Gastroesophageal sphincter (tissue), 3 donors: ENCODE results near the gene PREB.

Experiments
- CTCF ChIP-seq, 4 experiments: fragments of 200-600 bp in 2 of 4; fragments of 450-650 bp in 2 of 4; sonication (generic) in 1 of 4; IDR thresholded peaks; one replicate each; pipeline ENCODE4 v1.5.1; 2017 to 2019; ENCODE audit warnings: antibody characterized with exemption in 4 of 4, mild to moderate bottlenecking in 2 of 4, moderate library complexity in 2 of 4
- EP300 ChIP-seq: sonication (generic); formaldehyde crosslinking; IDR thresholded peaks from one replicate; pipeline ENCODE4 v1.6.1; 2017; ENCODE audit warnings: antibody characterized with exemption, mild to moderate bottlenecking
- POLR2A ChIP-seq, 2 donors: fragments of 450-650 bp; IDR thresholded peaks; one replicate each; pipeline ENCODE4 v1.6.1; 2017; ENCODE audit warnings: antibody characterized with exemption in 2 of 2, mild to moderate bottlenecking in 2 of 2, moderate library complexity in 1 of 2

DNA sequence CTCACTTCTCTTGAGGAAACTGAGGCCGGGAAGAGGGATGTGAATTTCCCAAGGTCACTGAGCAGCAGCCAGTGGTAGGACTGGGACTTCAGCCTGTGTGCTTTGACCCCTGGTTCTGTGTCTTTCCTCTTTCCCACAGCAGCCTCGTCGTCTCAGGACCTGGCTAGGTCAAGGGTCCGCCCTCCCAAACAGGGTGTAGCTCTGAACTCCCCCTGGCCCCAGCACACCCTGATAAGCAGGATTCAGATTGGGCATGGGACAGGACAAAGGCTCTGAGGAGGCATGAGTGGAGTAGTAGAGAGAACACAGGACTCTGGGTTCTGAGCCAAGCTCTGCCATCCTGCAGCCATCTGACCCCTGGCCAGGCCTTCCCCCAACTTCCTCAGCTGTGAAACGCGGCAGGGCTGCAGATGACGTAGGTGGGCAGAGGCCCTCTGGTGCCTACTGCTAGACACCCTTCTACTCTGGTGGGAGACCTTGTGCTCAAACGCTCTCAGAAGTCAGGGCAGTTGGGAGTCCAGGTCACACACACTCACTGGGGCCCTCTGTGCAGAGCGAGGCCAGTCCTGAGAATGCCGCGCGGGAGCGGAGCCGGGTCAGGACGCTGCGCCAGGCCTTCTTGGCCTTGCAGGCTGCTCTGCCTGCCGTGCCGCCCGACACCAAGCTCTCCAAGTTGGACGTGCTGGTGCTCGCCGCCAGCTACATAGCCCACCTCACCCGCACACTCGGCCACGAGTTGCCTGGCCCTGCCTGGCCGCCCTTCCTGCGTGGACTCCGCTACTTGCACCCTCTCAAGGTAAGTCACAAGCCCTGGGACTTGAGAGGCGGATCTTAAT is 15.4 kb upstream of the PREB start:
- TF ChIP-seq CTCF (IDR thresholded peaks at IDR 0.05) (no peak), POLR2A (IDR thresholded peaks at IDR 0.05) (no peak), EP300 (no peak)
